ENCODE results near the gene ZFHX3. TPM values are rescaled to one million over a fixed set of nuclear protein-coding genes. Genes with fewer than 3 reads are reported as not detected.
A peak's percentile ranks its signal among the peaks of the same experiment; 100 is the strongest.

Gene ZFHX3
- total and polyA plus RNA-seq, 2 of the 8 experiments (the other 6 are each of a cell fraction or from before 2014, with no cell fraction given), result 0.08 to 0.99 TPM

- Histone ChIP-seq H3K9me3 (ENCODE audit: insufficient read depth in 2 of 2, low read depth in 1 of 2, low read length in 1 of 2) (no peaks in the 10 kb centered on the region), H2BK120ac (replicated peaks; ENCODE audit: low read depth, low read length) (no peak overlapping the region), H4K20me1 (replicated peaks in 1 of 2; ENCODE audit: control insufficient read depth in 1 of 2, insufficient read depth in 2 of 2, low read length in 2 of 2) (peaks cover 6 to 15% of the 10 kb centered on the region in 2 experiments), H3K79me1 (ENCODE audit: low read depth, low read length) (0 out of 2 replicates have a peak, but pooled peaks cover 2% of the 10 kb centered on the region), H3K56ac (replicated peaks; ENCODE audit: insufficient read length, low read depth, low read length) (no peak overlapping the region), H3K14ac (ENCODE audit: insufficient read length) (no peak overlapping the region), H4K8ac (ENCODE audit: extremely low read depth, insufficient read depth, low read length) (no peak overlapping the region), H3K4me1 (replicated peaks in 1 of 4; ENCODE audit: control insufficient read depth in 3 of 4, insufficient read depth in 4 of 4, low read length in 3 of 4) (peaks cover 0 to 22% (median 13%) of the 10 kb centered on the region in 4 experiments; a peak in 6 of 7 replicates), H2BK5ac (ENCODE audit: low read depth, low read length) (no peak overlapping the region), H4K91ac (replicated peaks; ENCODE audit: insufficient read length, low read length) (no peak overlapping the region), H3K27me3 (replicated peaks in 1 of 4; ENCODE audit: control insufficient read depth in 3 of 4, extremely low read depth in 1 of 4, insufficient read depth in 3 of 4, low read length in 3 of 4) (peaks cover 37 to 59% (median 47%) of the 10 kb centered on the region in 4 experiments), H4K5ac (ENCODE audit: insufficient read length, low read depth, low read length) (no peak overlapping the region), H3K36me3 (ENCODE audit: control insufficient read depth in 2 of 4, insufficient read depth in 4 of 4, low read length in 3 of 4) (no peaks in the 10 kb centered on the region), H3K4ac (replicated peaks; ENCODE audit: insufficient read length, low read depth, low read length) (no peak overlapping the region), H3K79me2 (ENCODE audit: control insufficient read depth in 1 of 2, insufficient read depth in 2 of 2, low read length in 2 of 2) (no peaks in the 10 kb centered on the region), H3K23me2 (ENCODE audit: low read depth, low read length) (peaks cover 8% of the 10 kb centered on the region), H2BK15ac (ENCODE audit: low read length) (no peak overlapping the region), H3K23ac (ENCODE audit: insufficient read length) (no peak overlapping the region), H2BK20ac (ENCODE audit: low read length) (no peak overlapping the region), H3K18ac (ENCODE audit: extremely low read depth, low read length) (no peak overlapping the region; the same call in 1 of the 2 replicates), H3K4me2 (ENCODE audit: insufficient read depth in 1 of 2, low read depth in 2 of 2, low read length in 2 of 2) (peak overlapping the region; percentile 81 to 83), H2AK5ac (ENCODE audit: low read depth, low read length) (no peak overlapping the region), H3K27ac (ENCODE audit: low read depth, low read length) (no peak overlapping the region), H2BK12ac (ENCODE audit: low read depth, low read length) (0 out of 2 replicates have a peak overlapping the region, but pooled peaks have one; percentile 62), H3K4me3 (ENCODE audit: extremely low read depth in 1 of 4, insufficient read depth in 2 of 4, low read depth in 3 of 4, low read length in 4 of 4) (peak overlapping the region; percentile 23 to 70 (median 31); a peak in 6 of 8 replicates), H3K9ac (replicated peaks in 1 of 4; ENCODE audit: extremely low read depth in 1 of 4, low read depth in 3 of 4, low read length in 3 of 4) (no peak overlapping the region), H2AFZ (ENCODE audit: low read length) (no peak overlapping the region)
- ChIA-PET POLR2A (ENCODE audit: partially characterized antibody) (interaction anchor here (0.5 to 0.8 kb wide), 4 partner anchors 19 to 180 kb away, joined by 3 to 5 read pairs (median 4); no protein-coding TSS in a partner anchor), CTCF (ENCODE audit: partially characterized antibody) (interaction anchor here (0.7 to 1.3 kb wide), 4 partner anchors 15 to 125 kb away, joined by 3 to 7 read pairs (median 4); no protein-coding TSS in a partner anchor)
- DNase-seq (ENCODE audit: low read depth in 1 of 2, low spot score in 2 of 2) (peak in 1 of 2 experiments; percentile 70), FAIRE-seq (no peak)
- 5% methylated on average over 14 of the region's 17 CpGs; no CpG with 5 or more reads in 1 of the 2 experiments for WGBS, 2 experiments (ENCODE audit: extremely low coverage in 1 of 2, insufficient coverage in 1 of 2, insufficient read length in 1 of 2, insufficient replicate concordance in 2 of 2, low coverage in 1 of 2, low lambda C conversion rate in 2 of 2, missing lambda C conversion rate in 1 of 2)
- TF ChIP-seq CREB1 (IDR thresholded peaks at IDR 0.05) (no peak), MAX (IDR thresholded peaks at IDR 0.05) (peak; percentile 96), EGR1 (IDR thresholded peaks at IDR 0.05; ENCODE audit: borderline replicate concordance, low read depth, low read length) (no peak), POU5F1 (IDR thresholded peaks at IDR 0.05; ENCODE audit: low read depth, low read length) (no peak), NRF1 (IDR thresholded peaks at IDR 0.05; ENCODE audit: low read depth, low read length) (no peak), GABPA (IDR thresholded peaks at IDR 0.05; ENCODE audit: borderline replicate concordance, insufficient read depth, low read length) (no peak), CBX5 (IDR thresholded peaks at IDR 0.05; ENCODE audit: low read depth, low read length) (no peak), KDM4A (IDR thresholded peaks at IDR 0.05; ENCODE audit: low read depth, low read length, severe bottlenecking) (peak; percentile 74), JUND (IDR thresholded peaks at IDR 0.05; ENCODE audit: low read length) (no peak)
- TF ChIP-seq, protein P1, sequence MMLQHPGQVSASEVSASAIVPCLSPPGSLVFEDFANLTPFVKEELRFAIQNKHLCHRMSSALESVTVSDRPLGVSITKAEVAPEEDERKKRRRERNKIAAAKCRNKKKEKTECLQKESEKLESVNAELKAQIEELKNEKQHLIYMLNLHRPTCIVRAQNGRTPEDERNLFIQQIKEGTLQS (IDR thresholded peaks at IDR 0.05; ENCODE audit: insufficient read depth, low read depth, low read length), result no peak
These were observed 23.4 kb upstream of the ZFHX3 start for GRCh38 chr16:73071131-73071940.
